Naive thymus-derived CD4-positive, alpha-beta T cell (primary cell): ENCODE results near the gene LCN10. TPM values are rescaled to one million over a fixed set of nuclear protein-coding genes. Genes with fewer than 3 reads are reported as not detected.
A peak's percentile ranks its signal among the peaks of the same experiment; 100 is the strongest.
"Not testable (repeated sequence)": the region's sequence is repeated elsewhere in the genome, so short reads cannot be mapped to it uniquely, and the experiment has no call there.

Experiments used
- ATAC-seq: fragments of 150-1000 bp; cut with Tn5 transposase; 2 replicates; pipeline ENCODE4 v1.10.0; 2021; ENCODE audit warnings: mild to moderate bottlenecking, moderate library complexity
- CTCF ChIA-PET: fragments of 350-600 bp; sonication (Branson Sonifier 250); formaldehyde crosslinking; loops from one replicate; lab custom pipeline; 2021; ENCODE audit warnings: antibody characterized with exemption; lab: Charles Lee
- POLR2A ChIA-PET: fragments of 350-600 bp; sonication (Branson Sonifier 250); formaldehyde crosslinking; loops from one replicate; lab custom pipeline; 2021; ENCODE audit warnings: antibody characterized with exemption, inconsistent platforms; lab: Charles Lee
- DNase-seq, 9 donors: peaks; one replicate each; pipeline versions ENCODE4 v3.0.0 to v3.0.0-alpha.2; 2020 to 2022; ENCODE audit warnings: mixed read lengths in 1 of 9
- H3K27ac ChIP-seq: one replicate; pipeline ENCODE4 v1.7.0; 2013; ENCODE audit warnings: mild to moderate bottlenecking, low read depth, low read length, moderate library complexity
- H3K27me3 ChIP-seq, 2 donors: one replicate each; pipeline ENCODE4 v1.7.0; 2013; ENCODE audit warnings: low read length in 2 of 2, mild to moderate bottlenecking in 2 of 2, moderate library complexity in 2 of 2; ENCODE audit not compliant: control insufficient read depth in 2 of 2, insufficient read depth in 2 of 2
- H3K36me3 ChIP-seq, 3 experiments: 1 replicate in 2 of 3; 2 replicates in 1 of 3; pipeline ENCODE4 v1.7.0; 2013; ENCODE audit warnings: low read length in 3 of 3, mild to moderate bottlenecking in 3 of 3, moderate library complexity in 1 of 3; ENCODE audit not compliant: insufficient read depth in 3 of 3, control insufficient read depth in 2 of 3
- H3K4me1 ChIP-seq, 2 donors: one replicate each; pipeline ENCODE4 v1.7.0; 2013; ENCODE audit warnings: low read length in 2 of 2, mild to moderate bottlenecking in 2 of 2, moderate library complexity in 1 of 2; ENCODE audit not compliant: control insufficient read depth in 2 of 2, insufficient read depth in 2 of 2
- H3K4me3 ChIP-seq: 2 replicates; pipeline ENCODE4 v1.7.0; 2013; ENCODE audit warnings: mild to moderate bottlenecking, low read length
- H3K9me3 ChIP-seq, 3 experiments: 1 replicate in 2 of 3; 2 replicates in 1 of 3; pipeline ENCODE4 v1.7.0; 2013; ENCODE audit warnings: low read length in 3 of 3; ENCODE audit not compliant: control insufficient read depth in 2 of 3
- H3K27ac Mint-ChIP-seq, 9 donors: one replicate each; pipeline ENCODE4 v1.8.0; 2020 to 2022; ENCODE audit warnings: mixed read lengths in 9 of 9, mild to moderate bottlenecking in 8 of 9, moderate library complexity in 5 of 9, inconsistent platforms in 2 of 9
- H3K27me3 Mint-ChIP-seq, 5 donors: one replicate each; pipeline ENCODE4 v1.8.0; 2021 to 2022; ENCODE audit warnings: mixed read lengths in 5 of 5, mild to moderate bottlenecking in 1 of 5
- H3K36me3 Mint-ChIP-seq, 5 donors: one replicate each; pipeline ENCODE4 v1.8.0; 2020 to 2022; ENCODE audit warnings: mixed read lengths in 5 of 5, mild to moderate bottlenecking in 3 of 5, inconsistent platforms in 1 of 5
- H3K4me1 Mint-ChIP-seq, 7 donors: one replicate each; pipeline ENCODE4 v1.8.0; 2020 to 2022; ENCODE audit warnings: mixed read lengths in 7 of 7, mild to moderate bottlenecking in 3 of 7, inconsistent platforms in 1 of 7
- H3K4me3 Mint-ChIP-seq, 10 donors: one replicate each; pipeline ENCODE4 v1.8.0; 2020 to 2022; ENCODE audit warnings: mild to moderate bottlenecking in 10 of 10, mixed read lengths in 10 of 10, moderate library complexity in 6 of 10, inconsistent platforms in 2 of 10
- H3K9me3 Mint-ChIP-seq, 11 donors: one replicate each; pipeline ENCODE4 v1.8.0; 2020 to 2022; ENCODE audit warnings: mixed read lengths in 11 of 11, mild to moderate bottlenecking in 4 of 11, inconsistent platforms in 1 of 11, moderate library complexity in 1 of 11
- intact Hi-C, 2 donors: fragments of 100-400 bp; cut with micrococcal nuclease; formaldehyde crosslinking; loops; one replicate each; pipeline ENCODE4 v1.15.1; 2023
- polyA plus RNA-seq, 2 donors: library from polyadenylated mRNA; unstranded; fragments of 300-500 nt; fragmentation: Illumina TruSeq; gene quantifications; one replicate each; pipeline ENCODE4 v1.2.3, GENCODE V29; 2021
- total RNA-seq, 6 experiments: library from RNA in 5 of 6; stranded (reverse) in 5 of 6; gene quantifications; 1 replicate in 5 of 6; 2 replicates in 1 of 6; pipeline ENCODE4 v1.2.3 and lab custom pipeline; 2021 to 2026

LCN10 gene
- total and polyA plus RNA-seq, 7 experiments from 2014 or later: 0.34 to 3.2 (median 1.1) TPM; not detected in 1

DNA sequence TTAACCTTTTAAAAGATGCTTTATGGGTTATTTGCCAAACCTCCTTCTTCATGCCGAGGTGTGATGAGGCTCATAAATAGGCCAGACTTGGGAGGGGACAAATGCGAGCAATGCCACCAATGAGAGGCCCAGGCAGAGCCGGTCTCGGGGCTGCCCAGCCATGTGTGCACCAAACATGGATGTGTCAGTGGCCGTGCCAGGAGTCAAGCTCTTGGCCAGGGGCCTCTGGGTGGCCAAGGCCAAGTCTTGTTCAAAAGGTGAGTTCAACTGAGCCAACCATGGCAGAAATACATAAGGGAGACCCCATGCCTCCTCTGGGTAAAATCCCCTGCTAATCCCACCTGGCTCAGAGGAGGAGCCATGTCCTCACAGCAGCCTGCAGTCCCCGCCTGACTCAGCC is 32.5 kb upstream of the LCN10 start:
- H3K27me3 ChIP-seq: no peaks in the 10 kb centered on the region
- Mint-ChIP-seq H3K4me1 (peaks cover 0 to 11% (median 2%) of the 10 kb centered on the region in 7 donors), H3K27ac (no peak overlapping the region), H3K4me3 (no peak overlapping the region), H3K9me3 (peaks cover 0 to 11% (median 5%) of the 10 kb centered on the region in 11 donors), H3K36me3 (peaks cover 0 to 5% (median 0%) of the 10 kb centered on the region in 5 donors), H3K27me3 (peaks cover 10 to 26% (median 13%) of the 10 kb centered on the region in 5 donors)
- no peaks in the 10 kb centered on the region for H3K36me3 ChIP-seq
- ChIA-PET POLR2A (no interaction called here), CTCF (interaction anchor here (0.6 kb wide), 1 partner anchor 195 kb away, joined by 4 read pairs; no protein-coding TSS in a partner anchor)
- intact Hi-C loops: no loop called here
- no peak for ATAC-seq
- H3K27ac ChIP-seq: no peak overlapping the region
- H3K4me1 ChIP-seq: no peaks in the 10 kb centered on the region
- H3K4me3 ChIP-seq: no peak overlapping the region
- no peak for DNase-seq
- peaks cover 0 to 10% (median 0%) of the 10 kb centered on the region in 3 experiments for H3K9me3 ChIP-seq

GRCh38 chr9:136774416-136775045 is 31.8 kb upstream of the LCN10 start:
- ATAC-seq: no peak
- intact Hi-C loops: no loop called here

GRCh38 chr9:136773386-136774044 is 30.8 kb upstream of the LCN10 start:
- Histone ChIP-seq H3K4me1 (no peaks in the 10 kb centered on the region), H3K27ac (no peak overlapping the region), H3K36me3 (no peaks in the 10 kb centered on the region), H3K9me3 (peaks cover 0 to 10% (median 0%) of the 10 kb centered on the region in 3 experiments), H3K27me3 (no peaks in the 10 kb centered on the region), H3K4me3 (no peak overlapping the region)
- peaks cover 0 to 5% (median 0%) of the 10 kb centered on the region in 5 donors for H3K36me3 Mint-ChIP-seq
- POLR2A ChIA-PET: no interaction called here
- peaks cover 5 to 14% (median 13%) of the 10 kb centered on the region in 5 donors for H3K27me3 Mint-ChIP-seq
- CTCF ChIA-PET: no interaction called here
- no peak overlapping the region for H3K27ac Mint-ChIP-seq
- ATAC-seq: peak; percentile 54
- peaks cover 0 to 6% (median 3%) of the 10 kb centered on the region in 7 donors for H3K4me1 Mint-ChIP-seq
- H3K9me3 Mint-ChIP-seq: peaks cover 0 to 11% (median 5%) of the 10 kb centered on the region in 11 donors
- intact Hi-C loops: no loop called here
- H3K4me3 Mint-ChIP-seq: no peak overlapping the region
- no peak for DNase-seq

More at GRCh38 chr9:136774416-136775045, 31.8 kb upstream of the LCN10 start:
- H3K27ac Mint-ChIP-seq: no peak overlapping the region
- H3K27me3 Mint-ChIP-seq: peaks cover 10 to 22% (median 13%) of the 10 kb centered on the region in 5 donors
- no peaks in the 10 kb centered on the region for H3K4me1 ChIP-seq
- no peak overlapping the region for H3K4me3 Mint-ChIP-seq
- no peaks in the 10 kb centered on the region for H3K27me3 ChIP-seq
- H3K4me3 ChIP-seq: no peak overlapping the region
- H3K9me3 ChIP-seq: peaks cover 0 to 10% (median 0%) of the 10 kb centered on the region in 3 experiments
- no peaks in the 10 kb centered on the region for H3K36me3 ChIP-seq
- DNase-seq: no peak
- no peak overlapping the region for H3K27ac ChIP-seq
- H3K9me3 Mint-ChIP-seq: peaks cover 0 to 11% (median 5%) of the 10 kb centered on the region in 11 donors
- peaks cover 0 to 5% (median 0%) of the 10 kb centered on the region in 5 donors for H3K36me3 Mint-ChIP-seq
- ChIA-PET POLR2A (no interaction called here), CTCF (interaction anchor here (0.8 kb wide), 1 partner anchor 401 kb away, joined by 3 read pairs; no protein-coding TSS in a partner anchor)
- peaks cover 0 to 11% (median 3%) of the 10 kb centered on the region in 7 donors for H3K4me1 Mint-ChIP-seq

DNA sequence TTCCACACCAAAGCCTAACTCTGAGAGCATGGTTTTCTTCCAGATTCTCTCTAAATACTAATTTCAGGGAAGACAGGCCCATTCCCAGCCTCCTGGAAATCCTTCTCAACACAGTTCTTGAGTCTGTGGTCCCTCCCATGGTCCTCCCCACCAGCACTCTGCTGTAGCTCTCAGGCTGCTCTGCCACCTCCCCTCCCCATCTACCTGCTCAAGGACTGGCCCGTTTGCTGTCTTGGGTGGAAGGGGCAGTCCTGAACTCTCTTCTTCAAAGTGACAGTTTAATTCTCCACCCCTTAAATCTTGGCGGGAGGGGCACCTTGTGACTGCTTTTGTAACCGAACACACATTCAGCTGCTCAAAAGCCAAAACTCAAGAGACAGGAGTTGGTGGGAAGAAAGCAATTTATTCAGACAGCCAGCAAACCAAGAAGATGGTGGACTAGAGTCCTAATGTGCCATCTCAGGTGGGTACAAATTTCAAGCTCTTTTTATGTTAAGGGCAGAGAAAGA is 29.2 kb upstream of the LCN10 start:
- CTCF ChIA-PET: interaction anchor here (0.7 to 1.2 kb wide), 2 partner anchors 12 to 292 kb away, joined by 3 to 6 read pairs; no protein-coding TSS in a partner anchor
- H3K27ac Mint-ChIP-seq: no peak overlapping the region
- ATAC-seq: no peak
- intact Hi-C loops: loop anchor here in 1 of 2 donors (2.0 kb wide), 1 partner anchor 13 kb away; no protein-coding TSS in a partner anchor
- H3K27me3 Mint-ChIP-seq: peaks cover 0 to 15% (median 12%) of the 10 kb centered on the region in 5 donors
- peaks cover 0 to 6% (median 3%) of the 10 kb centered on the region in 7 donors for H3K4me1 Mint-ChIP-seq
- no peaks in the 10 kb centered on the region for H3K27me3 ChIP-seq
- no peaks in the 10 kb centered on the region for H3K36me3 ChIP-seq
- no peak overlapping the region for H3K27ac ChIP-seq
- peaks cover 0 to 11% (median 5%) of the 10 kb centered on the region in 11 donors for H3K9me3 Mint-ChIP-seq
- peaks cover 0 to 5% (median 0%) of the 10 kb centered on the region in 5 donors for H3K36me3 Mint-ChIP-seq
- H3K4me3 ChIP-seq: no peak overlapping the region
- POLR2A ChIA-PET: no interaction called here
- no peak for DNase-seq
- H3K4me1 ChIP-seq: no peaks in the 10 kb centered on the region
- H3K4me3 Mint-ChIP-seq: no peak overlapping the region
- H3K9me3 ChIP-seq: peaks cover 0 to 10% (median 0%) of the 10 kb centered on the region in 3 experiments

DNA sequence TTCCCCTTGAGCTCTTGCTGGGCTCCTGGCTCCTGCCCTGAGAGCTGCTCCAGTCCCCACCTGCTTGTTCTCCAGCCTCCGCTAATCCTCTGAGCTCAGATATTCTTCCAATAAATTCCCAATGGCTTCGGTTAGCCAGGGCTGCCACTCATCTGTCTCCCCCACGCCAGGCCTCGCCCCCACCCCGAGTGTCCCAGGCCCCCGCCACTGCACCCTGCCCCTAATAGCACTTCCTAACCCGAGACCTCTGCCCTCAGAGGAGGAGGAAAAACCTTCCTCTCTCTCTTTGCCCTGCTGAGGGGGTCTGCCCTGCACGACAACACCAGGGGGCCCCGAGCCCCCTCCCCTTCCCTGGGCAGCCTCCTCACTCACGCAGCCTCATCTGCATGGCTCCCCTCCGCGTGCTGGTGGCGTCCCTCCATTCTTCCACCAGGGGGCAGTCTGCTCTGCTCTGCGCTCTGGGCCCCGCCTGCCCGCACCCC is 27.0 kb upstream of the LCN10 start:
- H3K27me3 Mint-ChIP-seq: peaks cover 0 to 22% (median 17%) of the 10 kb centered on the region in 5 donors
- ChIA-PET CTCF (interaction anchor here (0.6 kb wide), 1 partner anchor 95 kb away, joined by 3 read pairs; no protein-coding TSS in a partner anchor), POLR2A (no interaction called here)
- H3K4me1 Mint-ChIP-seq: peaks cover 0 to 10% (median 5%) of the 10 kb centered on the region in 7 donors
- no peak overlapping the region for H3K27ac Mint-ChIP-seq
- H3K36me3 Mint-ChIP-seq: peaks cover 0 to 5% (median 0%) of the 10 kb centered on the region in 5 donors
- peak; percentile 90 for ATAC-seq
- H3K9me3 Mint-ChIP-seq: peaks cover 0 to 11% (median 5%) of the 10 kb centered on the region in 11 donors
- Histone ChIP-seq H3K27me3 (no peaks in the 10 kb centered on the region), H3K27ac (no peak overlapping the region), H3K9me3 (peaks cover 0 to 10% (median 0%) of the 10 kb centered on the region in 3 experiments), H3K4me3 (no peak overlapping the region), H3K4me1 (no peaks in the 10 kb centered on the region), H3K36me3 (no peaks in the 10 kb centered on the region)
- peak in 7 of 9 donors; percentile 26 to 63 (median 37) for DNase-seq
- intact Hi-C loops: loop anchor here in 1 of 2 donors (2.0 kb wide), 1 partner anchor 15 kb away; no protein-coding TSS in a partner anchor
- H3K4me3 Mint-ChIP-seq: peak overlapping the region in 2 of 10 donors; percentile 38 to 47

GRCh38 chr9:136766410-136767120 is 23.8 kb upstream of the LCN10 start:
- H3K4me3 Mint-ChIP-seq: peak overlapping the region in 2 of 10 donors; percentile 10 to 18

More at GRCh38 chr9:136766410-136767120, 23.8 kb upstream of the LCN10 start:
- H3K4me1 ChIP-seq, H3K36me3 ChIP-seq, ATAC-seq, H3K27ac ChIP-seq, H3K36me3 Mint-ChIP-seq, POLR2A ChIA-PET, H3K4me1 Mint-ChIP-seq, H3K9me3 ChIP-seq, H3K27me3 ChIP-seq, H3K4me3 ChIP-seq, CTCF ChIA-PET, intact Hi-C loops, H3K9me3 Mint-ChIP-seq: not testable (repeated sequence)
- DNase-seq: peak in 1 of 9 donors; percentile 51
- peak overlapping the region in 1 of 9 donors; percentile 16 for H3K27ac Mint-ChIP-seq
- H3K27me3 Mint-ChIP-seq: peaks cover 0 to 22% (median 13%) of the 10 kb centered on the region in 5 donors
